Right lobe of liver (tissue), 4 donors: Measurements from ENCODE around the gene GSTA2.

Source experiments
- CTCF ChIP-seq, 4 donors: fragments of 200-600 bp in 3 of 4; fragments of 450-650 bp in 1 of 4; IDR thresholded peaks; one replicate each; pipeline versions ENCODE4 v1.5.1 to v1.8.0; 2016 to 2022; ENCODE audit warnings: antibody characterized with exemption in 4 of 4, mild to moderate bottlenecking in 2 of 4
- POLR2A ChIP-seq: fragments of 450-650 bp; IDR thresholded peaks from one replicate; pipeline ENCODE4 v1.6.1; 2017; ENCODE audit warnings: antibody characterized with exemption, mild to moderate bottlenecking
- donor health status: DM: no; HTN: no; CAD: no.
- donor health status: DM: no; HTN: no; CAD: no.
- donor health status: DM: no; HTN: yes; CAD: no.

- TF ChIP-seq CTCF (IDR thresholded peaks at IDR 0.05) = no peak
- TF ChIP-seq POLR2A = no peak
These were observed 37.1 kb downstream of the GSTA2 start for GRCh38 chr6:52726193-52726542.
